Measurements from ENCODE around the gene SLC22A2.

The SLC22A2 gene

DNA sequence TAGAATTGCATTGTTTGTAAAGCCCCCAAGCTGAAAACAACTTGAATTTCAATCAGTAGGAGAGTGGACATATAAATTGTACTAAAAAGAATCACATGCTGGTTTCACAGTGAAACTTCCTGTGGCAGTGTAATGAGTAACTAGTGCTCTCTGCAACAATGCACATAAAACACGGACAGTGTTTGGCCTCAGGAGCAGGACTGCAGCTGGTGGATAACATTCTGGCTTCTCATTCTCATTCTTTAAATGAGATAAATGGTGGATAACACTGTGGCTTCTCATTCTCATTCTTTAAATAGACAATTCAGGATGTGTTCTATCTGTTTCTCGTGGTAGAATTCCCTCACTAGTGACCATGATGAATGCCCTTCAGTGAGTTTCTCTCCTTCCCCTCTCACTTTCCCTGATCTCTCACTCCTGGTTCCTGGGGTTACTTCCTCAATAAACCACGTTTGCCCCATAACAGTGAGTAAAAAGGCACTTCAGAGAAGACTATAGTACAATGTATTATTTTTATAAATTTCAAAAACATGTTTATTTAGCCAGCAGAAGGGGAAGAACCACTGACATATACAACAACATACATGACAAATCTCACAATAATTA, 59.9 kb downstream of the SLC22A2 start:
- TF ChIP-seq RAD21 (IDR thresholded peaks at IDR 0.05; ENCODE audit: low read depth) (no peak), FOXM1 (IDR thresholded peaks at IDR 0.05; ENCODE audit: borderline replicate concordance, low read depth) (no peak), EGR1 (IDR thresholded peaks at IDR 0.05) (no peak), TEAD4 (IDR thresholded peaks at IDR 0.05) (no peak), NFIC (IDR thresholded peaks at IDR 0.05) (no peak), YY1 (IDR thresholded peaks at IDR 0.05; ENCODE audit: low read depth) (no peak)
- TF ChIP-seq, protein P1, sequence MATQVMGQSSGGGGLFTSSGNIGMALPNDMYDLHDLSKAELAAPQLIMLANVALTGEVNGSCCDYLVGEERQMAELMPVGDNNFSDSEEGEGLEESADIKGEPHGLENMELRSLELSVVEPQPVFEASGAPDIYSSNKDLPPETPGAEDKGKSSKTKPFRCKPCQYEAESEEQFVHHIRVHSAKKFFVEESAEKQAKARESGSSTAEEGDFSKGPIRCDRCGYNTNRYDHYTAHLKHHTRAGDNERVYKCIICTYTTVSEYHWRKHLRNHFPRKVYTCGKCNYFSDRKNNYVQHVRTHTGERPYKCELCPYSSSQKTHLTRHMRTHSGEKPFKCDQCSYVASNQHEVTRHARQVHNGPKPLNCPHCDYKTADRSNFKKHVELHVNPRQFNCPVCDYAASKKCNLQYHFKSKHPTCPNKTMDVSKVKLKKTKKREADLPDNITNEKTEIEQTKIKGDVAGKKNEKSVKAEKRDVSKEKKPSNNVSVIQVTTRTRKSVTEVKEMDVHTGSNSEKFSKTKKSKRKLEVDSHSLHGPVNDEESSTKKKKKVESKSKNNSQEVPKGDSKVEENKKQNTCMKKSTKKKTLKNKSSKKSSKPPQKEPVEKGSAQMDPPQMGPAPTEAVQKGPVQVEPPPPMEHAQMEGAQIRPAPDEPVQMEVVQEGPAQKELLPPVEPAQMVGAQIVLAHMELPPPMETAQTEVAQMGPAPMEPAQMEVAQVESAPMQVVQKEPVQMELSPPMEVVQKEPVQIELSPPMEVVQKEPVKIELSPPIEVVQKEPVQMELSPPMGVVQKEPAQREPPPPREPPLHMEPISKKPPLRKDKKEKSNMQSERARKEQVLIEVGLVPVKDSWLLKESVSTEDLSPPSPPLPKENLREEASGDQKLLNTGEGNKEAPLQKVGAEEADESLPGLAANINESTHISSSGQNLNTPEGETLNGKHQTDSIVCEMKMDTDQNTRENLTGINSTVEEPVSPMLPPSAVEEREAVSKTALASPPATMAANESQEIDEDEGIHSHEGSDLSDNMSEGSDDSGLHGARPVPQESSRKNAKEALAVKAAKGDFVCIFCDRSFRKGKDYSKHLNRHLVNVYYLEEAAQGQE (IDR thresholded peaks at IDR 0.05; ENCODE audit: low read depth), result no peak

DNA sequence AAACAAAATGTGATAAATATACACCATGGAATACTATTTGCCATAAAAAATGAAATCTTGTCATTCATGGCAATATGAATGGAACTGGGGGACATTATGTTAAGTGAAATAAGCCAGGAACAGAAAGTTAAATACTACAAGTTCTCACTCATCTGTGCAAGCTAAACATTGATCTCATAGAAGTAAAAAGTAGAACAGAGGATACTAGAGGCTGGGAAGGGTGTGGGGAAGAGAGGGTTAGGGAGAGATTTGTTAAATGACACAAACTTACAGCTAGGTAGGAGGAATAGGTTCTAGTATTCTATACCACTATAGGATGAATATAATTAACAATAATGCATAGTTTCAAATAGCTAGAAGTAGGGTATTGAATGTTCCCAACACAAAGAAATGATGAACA, 61.0 kb downstream of the SLC22A2 start:
- TF ChIP-seq, protein P2, sequence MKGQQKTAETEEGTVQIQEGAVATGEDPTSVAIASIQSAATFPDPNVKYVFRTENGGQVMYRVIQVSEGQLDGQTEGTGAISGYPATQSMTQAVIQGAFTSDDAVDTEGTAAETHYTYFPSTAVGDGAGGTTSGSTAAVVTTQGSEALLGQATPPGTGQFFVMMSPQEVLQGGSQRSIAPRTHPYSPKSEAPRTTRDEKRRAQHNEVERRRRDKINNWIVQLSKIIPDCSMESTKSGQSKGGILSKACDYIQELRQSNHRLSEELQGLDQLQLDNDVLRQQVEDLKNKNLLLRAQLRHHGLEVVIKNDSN (IDR thresholded peaks at IDR 0.05), result no peak
- TF ChIP-seq CEBPB (IDR thresholded peaks at IDR 0.05), result no peak
- TF ChIP-seq TAF1 (IDR thresholded peaks at IDR 0.05; ENCODE audit: low read depth), result no peak
- no peak for TF ChIP-seq EGR1 (IDR thresholded peaks at IDR 0.05)
- TF ChIP-seq, protein P1 (IDR thresholded peaks at IDR 0.05; ENCODE audit: low read depth), result no peak
- no peak for TF ChIP-seq CREB1 (IDR thresholded peaks at IDR 0.05; ENCODE audit: low read depth)
- no peak for TF ChIP-seq ZBTB7A (IDR thresholded peaks at IDR 0.05; ENCODE audit: low read depth)
- TF ChIP-seq EP300 (IDR thresholded peaks at IDR 0.05; ENCODE audit: borderline replicate concordance), result no peak
- TF ChIP-seq TEAD4 (IDR thresholded peaks at IDR 0.05), result no peak
- TF ChIP-seq YY1 (IDR thresholded peaks at IDR 0.05; ENCODE audit: low read depth), result no peak
- no peak for TF ChIP-seq RAD21 (IDR thresholded peaks at IDR 0.05; ENCODE audit: low read depth)
- TF ChIP-seq, protein P3, sequence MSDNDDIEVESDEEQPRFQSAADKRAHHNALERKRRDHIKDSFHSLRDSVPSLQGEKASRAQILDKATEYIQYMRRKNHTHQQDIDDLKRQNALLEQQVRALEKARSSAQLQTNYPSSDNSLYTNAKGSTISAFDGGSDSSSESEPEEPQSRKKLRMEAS (IDR thresholded peaks at IDR 0.05), result no peak
- no peak for TF ChIP-seq FOXM1 (IDR thresholded peaks at IDR 0.05; ENCODE audit: borderline replicate concordance, low read depth)
- no peak for TF ChIP-seq NFIC (IDR thresholded peaks at IDR 0.05)
- TF ChIP-seq TCF12 (IDR thresholded peaks at IDR 0.05; ENCODE audit: low read depth), result no peak

DNA sequence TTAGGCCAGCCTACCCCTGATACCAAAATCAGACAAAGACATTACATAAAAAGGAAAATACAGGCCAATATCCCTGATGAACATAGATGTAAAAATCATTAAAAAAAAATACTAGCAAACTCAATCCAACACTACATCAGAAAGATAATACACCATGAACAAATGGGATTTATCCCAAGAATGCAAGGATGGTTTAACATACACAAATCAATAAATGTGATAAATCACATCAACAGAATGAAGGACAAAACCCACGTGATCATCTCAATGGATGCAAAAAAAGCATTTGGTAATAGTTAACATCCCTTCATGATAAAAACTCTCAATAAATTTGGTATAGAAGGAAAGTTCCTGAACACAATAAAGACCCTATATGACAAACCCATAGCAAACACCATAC, 63.8 kb downstream of the SLC22A2 start:
- TF ChIP-seq RAD21 (IDR thresholded peaks at IDR 0.05; ENCODE audit: low read depth), result no peak
- TF ChIP-seq NFIC (IDR thresholded peaks at IDR 0.05), result no peak
- TF ChIP-seq YY1 (IDR thresholded peaks at IDR 0.05; ENCODE audit: low read depth), result no peak
- TF ChIP-seq ZBTB7A (IDR thresholded peaks at IDR 0.05; ENCODE audit: low read depth), result no peak

DNA sequence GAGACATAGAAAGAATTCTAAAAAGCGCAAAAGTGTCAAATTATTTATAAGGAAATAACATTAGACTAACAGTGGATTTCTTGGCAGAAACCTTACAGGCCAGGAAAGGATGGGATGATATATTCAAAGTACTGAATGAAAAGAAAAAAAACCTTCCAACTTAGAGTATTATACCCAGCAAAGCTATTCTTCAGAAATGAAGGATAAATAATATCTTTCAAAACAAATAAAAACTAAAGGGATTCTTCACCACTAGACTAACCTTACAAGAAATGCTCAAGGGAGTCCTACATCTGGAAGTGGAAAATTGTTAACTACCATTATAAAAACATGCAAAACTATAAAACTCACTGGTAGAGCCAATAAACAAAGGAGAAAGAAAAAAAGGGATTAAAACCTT, 65.8 kb downstream of the SLC22A2 start:
- TF ChIP-seq CEBPB (IDR thresholded peaks at IDR 0.05), result no peak
- TF ChIP-seq, protein P2 (IDR thresholded peaks at IDR 0.05), result no peak
- no peak for TF ChIP-seq CREB1 (IDR thresholded peaks at IDR 0.05; ENCODE audit: low read depth)
- no peak for TF ChIP-seq TCF12 (IDR thresholded peaks at IDR 0.05; ENCODE audit: low read depth)
- no peak for TF ChIP-seq NFIC (IDR thresholded peaks at IDR 0.05)
- TF ChIP-seq, protein P1 (IDR thresholded peaks at IDR 0.05; ENCODE audit: low read depth), result no peak

DNA sequence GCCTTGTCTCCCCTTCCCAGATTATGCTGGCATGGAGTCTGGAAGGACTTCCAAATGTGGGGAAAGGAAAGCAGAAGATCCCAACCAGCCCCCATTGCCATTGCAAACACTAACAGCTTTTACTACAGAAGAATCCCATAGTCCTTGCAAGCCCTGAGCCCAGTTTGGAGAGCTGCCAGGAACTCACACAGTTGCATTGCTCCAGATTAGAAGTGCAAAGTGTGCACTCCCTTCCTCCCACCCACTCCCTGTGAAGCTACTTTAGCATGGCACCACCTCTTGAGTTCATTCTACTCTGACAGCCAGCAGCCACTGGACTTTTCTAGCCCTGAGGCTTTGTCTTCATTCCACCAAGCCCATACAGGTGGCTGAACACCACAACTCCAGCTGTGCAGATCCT, 67.6 kb downstream of the SLC22A2 start:
- TF ChIP-seq, protein P3 (IDR thresholded peaks at IDR 0.05), result no peak
- TF ChIP-seq RAD21 (IDR thresholded peaks at IDR 0.05; ENCODE audit: low read depth), result no peak

All from Ishikawa (cell line).